Posterior cingulate gyrus (tissue), 11 donors: ENCODE results near the gene HNRNPAB.
"Not testable (repeated sequence)": the region's sequence is repeated elsewhere in the genome, so short reads cannot be mapped to it uniquely, and the experiment has no call there.

Experiments used
- DNase-seq, 10 donors: peaks; one replicate each; pipeline versions ENCODE4 v3.0.0 to v3.0.0-alpha.2; 2020 to 2021; ENCODE audit warnings: mixed read lengths in 3 of 10
- intact Hi-C: fragments of 100-400 bp; cut with DNase I; formaldehyde crosslinking; loops from one replicate; pipeline ENCODE4 v1.15.1; 2023

HNRNPAB gene

GRCh38 chr5:178194026-178194425, 10.3 kb upstream of the HNRNPAB start:
- intact Hi-C loops = no loop called here
- peak in 1 of 10 donors; percentile 64 for DNase-seq

GRCh38 chr5:178196281-178196812, 8.0 kb upstream of the HNRNPAB start:
- peak in 1 of 10 donors; percentile 16 for DNase-seq
- intact Hi-C loops = no loop called here

GRCh38 chr5:178196986-178197385, 7.3 kb upstream of the HNRNPAB start:
- intact Hi-C loops = no loop called here
- DNase-seq = peak in 2 of 10 donors; percentile 3 to 55

- intact Hi-C loops, DNase-seq: not testable (repeated sequence)
Measured at GRCh38 chr5:178198151-178198550, 6.2 kb upstream of the HNRNPAB start.

GRCh38 chr5:178198706-178199105, 5.6 kb upstream of the HNRNPAB start:
- intact Hi-C loops = no loop called here
- DNase-seq = peak in 1 of 10 donors; percentile 49

GRCh38 chr5:178199581-178200434, 4.5 kb upstream of the HNRNPAB start:
- intact Hi-C loops = no loop called here
- DNase-seq = peak in 1 of 10 donors; percentile 74

GRCh38 chr5:178201221-178201926, 3.0 kb upstream of the HNRNPAB start:
- no peak for DNase-seq
- intact Hi-C loops = no loop called here

- DNase-seq = no peak
Measured at GRCh38 chr5:178201927-178202235, 2.5 kb upstream of the HNRNPAB start.

GRCh38 chr5:178202541-178202940, 1.8 kb upstream of the HNRNPAB start:
- intact Hi-C loops = no loop called here
- peak in 1 of 10 donors; percentile 13 for DNase-seq

More at GRCh38 chr5:178201927-178202235, 2.5 kb upstream of the HNRNPAB start:
- intact Hi-C loops = no loop called here

GRCh38 chr5:178203670-178204181, 607 bp upstream of the HNRNPAB start:
- intact Hi-C loops = no loop called here
- DNase-seq = no peak

GRCh38 chr5:178204935-178205748, 809 bp downstream of the HNRNPAB start:
- intact Hi-C loops = no loop called here
- DNase-seq = peak in 9 of 10 donors; percentile 32 to 91 (median 53)

- intact Hi-C loops = no loop called here
- no peak for DNase-seq
Measured at GRCh38 chr5:178205749-178206047, 1.4 kb downstream of the HNRNPAB start.

GRCh38 chr5:178206166-178207101, 2.1 kb downstream of the HNRNPAB start:
- intact Hi-C loops = no loop called here
- DNase-seq = peak in 2 of 10 donors; percentile 13 to 57

- peak in 2 of 10 donors; percentile 6 to 51 for DNase-seq
- intact Hi-C loops = no loop called here
Measured at GRCh38 chr5:178207183-178207916, 3.0 kb downstream of the HNRNPAB start.

- DNase-seq = no peak
- intact Hi-C loops = no loop called here
Measured at GRCh38 chr5:178207917-178208280, 3.6 kb downstream of the HNRNPAB start.

GRCh38 chr5:178208540-178209227, 4.4 kb downstream of the HNRNPAB start:
- peak in 1 of 10 donors; percentile 12 for DNase-seq
- intact Hi-C loops = no loop called here

GRCh38 chr5:178209334-178210072, 5.2 kb downstream of the HNRNPAB start:
- peak in 2 of 10 donors; percentile 35 to 55 for DNase-seq
- intact Hi-C loops = no loop called here
